ENCODE measurements around the gene RIMKLA. TPM values are rescaled to one million over a fixed set of nuclear protein-coding genes. Genes with fewer than 3 reads are reported as not detected.
A peak's percentile ranks its signal among the peaks of the same experiment; 100 is the strongest.

Gene RIMKLA
- total RNA-seq, 1 donor from 2014 or later, result 2.3 TPM

DNA sequence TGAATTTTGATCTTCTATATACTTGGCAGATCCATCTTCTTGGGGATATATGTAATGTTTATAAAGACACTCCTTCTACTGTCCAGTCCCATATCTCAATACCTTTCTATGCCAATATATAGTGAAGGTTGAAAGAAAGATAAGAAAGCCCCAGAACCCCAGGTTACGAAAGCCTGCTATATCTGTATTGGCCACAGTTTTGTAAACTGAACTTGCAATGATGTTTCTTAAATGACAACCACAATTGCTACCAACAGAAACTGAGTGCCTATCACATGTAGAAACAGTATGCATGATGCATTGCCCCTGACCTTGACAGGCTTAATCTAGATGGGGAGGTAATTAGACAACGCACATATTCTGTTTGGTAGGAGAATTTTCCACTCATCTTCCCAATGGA, 7.8 kb upstream of the RIMKLA start:
- Mint-ChIP-seq H3K36me3 (no peaks in the 10 kb centered on the region), H3K4me3 (no peak overlapping the region), H3K9me3 (no peaks in the 10 kb centered on the region), H3K4me1 (ENCODE audit: unreplicated experiment) (no peaks in the 10 kb centered on the region), H3K27ac (no peak overlapping the region), H3K27me3 (peaks cover 14% of the 10 kb centered on the region)
- no peak for DNase-seq (ENCODE audit: extremely low spot score, unreplicated experiment)
- TF ChIP-seq, protein P1, sequence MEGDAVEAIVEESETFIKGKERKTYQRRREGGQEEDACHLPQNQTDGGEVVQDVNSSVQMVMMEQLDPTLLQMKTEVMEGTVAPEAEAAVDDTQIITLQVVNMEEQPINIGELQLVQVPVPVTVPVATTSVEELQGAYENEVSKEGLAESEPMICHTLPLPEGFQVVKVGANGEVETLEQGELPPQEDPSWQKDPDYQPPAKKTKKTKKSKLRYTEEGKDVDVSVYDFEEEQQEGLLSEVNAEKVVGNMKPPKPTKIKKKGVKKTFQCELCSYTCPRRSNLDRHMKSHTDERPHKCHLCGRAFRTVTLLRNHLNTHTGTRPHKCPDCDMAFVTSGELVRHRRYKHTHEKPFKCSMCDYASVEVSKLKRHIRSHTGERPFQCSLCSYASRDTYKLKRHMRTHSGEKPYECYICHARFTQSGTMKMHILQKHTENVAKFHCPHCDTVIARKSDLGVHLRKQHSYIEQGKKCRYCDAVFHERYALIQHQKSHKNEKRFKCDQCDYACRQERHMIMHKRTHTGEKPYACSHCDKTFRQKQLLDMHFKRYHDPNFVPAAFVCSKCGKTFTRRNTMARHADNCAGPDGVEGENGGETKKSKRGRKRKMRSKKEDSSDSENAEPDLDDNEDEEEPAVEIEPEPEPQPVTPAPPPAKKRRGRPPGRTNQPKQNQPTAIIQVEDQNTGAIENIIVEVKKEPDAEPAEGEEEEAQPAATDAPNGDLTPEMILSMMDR (conservative IDR thresholded peaks at IDR 0.05), result no peak

DNA sequence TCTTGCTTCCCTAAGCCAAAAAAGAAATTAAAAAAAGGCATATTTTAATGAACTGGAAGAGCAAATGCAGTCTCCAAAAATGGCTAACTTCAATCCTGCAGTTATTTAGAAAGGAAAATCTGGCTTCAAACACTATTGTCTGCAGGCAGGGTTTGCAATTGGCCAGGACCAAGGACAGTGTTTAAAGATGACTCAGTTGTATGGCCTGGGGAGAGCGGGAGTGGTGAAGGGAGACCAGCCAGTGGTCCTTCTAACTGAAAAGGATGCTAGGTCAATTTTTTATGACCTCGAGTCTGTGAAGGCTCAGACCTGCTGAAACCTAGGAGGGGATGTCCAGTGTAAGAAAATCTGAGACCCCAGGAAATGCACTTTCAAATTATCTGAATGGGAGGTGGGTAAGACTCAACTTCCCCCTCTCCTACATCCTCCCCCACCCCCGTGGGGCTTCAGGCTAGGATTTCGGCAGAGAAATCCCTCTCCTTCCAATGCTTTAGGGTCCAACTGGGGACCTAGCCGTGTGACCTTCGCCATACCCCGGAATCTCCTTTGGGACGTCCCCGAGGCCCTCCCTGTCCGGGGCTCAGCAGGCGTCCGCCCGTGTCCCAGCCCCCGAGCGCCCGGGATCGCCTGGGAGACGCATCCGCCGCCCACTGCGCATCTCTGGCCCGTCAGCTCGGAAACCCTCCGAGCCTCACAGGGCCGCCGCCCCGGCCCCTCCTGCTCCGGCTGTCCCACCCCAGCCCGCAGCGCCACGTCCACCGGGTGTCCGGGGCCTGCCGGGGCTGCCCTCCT, 602 bp upstream of the RIMKLA start:
- peak; percentile 69 for DNase-seq (ENCODE audit: extremely low spot score, unreplicated experiment)
- Mint-ChIP-seq H3K27me3 (peaks cover 54% of the 10 kb centered on the region), H3K9me3 (no peaks in the 10 kb centered on the region), H3K27ac (no peak overlapping the region), H3K4me3 (peak overlapping the region; percentile 89), H3K36me3 (no peaks in the 10 kb centered on the region), H3K4me1 (ENCODE audit: unreplicated experiment) (no peaks in the 10 kb centered on the region)
- TF ChIP-seq, protein P1 (conservative IDR thresholded peaks at IDR 0.05), result no peak

DNA sequence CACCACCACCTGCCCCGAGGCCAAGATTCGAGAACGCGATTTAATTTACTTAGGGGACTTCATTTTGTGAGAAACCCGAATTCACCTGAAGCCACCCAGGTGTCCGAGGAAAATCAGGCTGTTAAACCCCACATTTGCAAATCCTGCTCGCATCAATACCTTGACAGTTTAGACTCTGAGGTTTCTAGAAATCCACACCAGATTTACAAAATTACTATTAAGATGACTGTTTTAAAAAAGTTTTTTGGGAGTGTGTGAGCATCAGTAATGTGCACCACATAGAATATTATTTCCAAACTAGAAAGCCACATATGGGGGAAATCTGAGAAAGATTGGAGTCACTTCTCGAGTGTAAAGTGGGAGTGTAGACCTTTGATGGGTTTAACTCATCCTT, 685 bp downstream of the RIMKLA start:
- DNase-seq (ENCODE audit: extremely low spot score, unreplicated experiment), result no peak
- Mint-ChIP-seq H3K36me3 (no peaks in the 10 kb centered on the region), H3K9me3 (no peaks in the 10 kb centered on the region), H3K27me3 (peaks cover 58% of the 10 kb centered on the region), H3K27ac (no peak overlapping the region), H3K4me1 (ENCODE audit: unreplicated experiment) (no peaks in the 10 kb centered on the region), H3K4me3 (peak overlapping the region; percentile 76)
- TF ChIP-seq, protein P1 (conservative IDR thresholded peaks at IDR 0.05), result no peak

DNA sequence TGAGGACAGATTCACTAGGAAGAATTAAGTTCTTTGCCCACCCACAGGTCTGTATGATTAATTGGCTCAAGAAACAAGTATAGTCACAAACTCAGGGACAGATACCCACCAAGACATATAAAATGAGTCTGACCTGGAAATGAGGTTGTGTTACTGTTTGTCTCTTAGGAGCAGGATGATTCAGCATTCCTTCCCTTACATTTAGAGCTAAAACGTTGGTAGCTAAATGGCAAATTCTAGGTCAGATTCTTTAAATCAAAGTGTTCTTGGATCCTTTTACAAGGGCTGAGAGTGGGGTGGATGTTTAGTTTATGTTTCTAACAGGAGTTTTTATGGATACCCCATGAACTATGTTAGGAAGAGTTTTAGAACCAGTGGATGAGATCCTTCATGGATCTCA, 4.7 kb downstream of the RIMKLA start:
- no peak for DNase-seq (ENCODE audit: extremely low spot score, unreplicated experiment)
- H3K9me3 Mint-ChIP-seq, result no peaks in the 10 kb centered on the region
- TF ChIP-seq, protein P1 (conservative IDR thresholded peaks at IDR 0.05), result no peak
- no peak overlapping the region for H3K4me3 Mint-ChIP-seq
- no peaks in the 10 kb centered on the region for H3K4me1 Mint-ChIP-seq (ENCODE audit: unreplicated experiment)
- H3K27ac Mint-ChIP-seq, result no peak overlapping the region
- peaks cover 37% of the 10 kb centered on the region for H3K27me3 Mint-ChIP-seq
- H3K36me3 Mint-ChIP-seq, result no peaks in the 10 kb centered on the region

DNA sequence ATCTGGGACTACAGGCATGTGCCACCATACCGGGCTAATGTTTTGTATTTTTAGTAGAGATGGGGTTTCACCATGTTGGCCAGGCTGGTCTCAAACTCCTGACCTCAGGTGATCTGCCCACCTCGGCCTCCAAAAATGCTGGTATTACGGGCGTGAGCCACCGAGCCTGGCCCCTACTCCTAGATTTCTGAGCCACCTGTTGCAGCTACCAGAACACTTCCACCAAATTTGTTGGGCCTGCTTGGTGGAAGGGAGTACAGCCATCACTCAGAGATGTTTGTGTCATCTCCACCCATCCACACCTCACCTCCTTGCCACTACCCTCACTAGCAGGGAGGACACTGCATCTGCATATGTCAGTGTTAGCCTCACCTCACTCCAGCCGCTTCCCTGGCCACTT, 5.5 kb downstream of the RIMKLA start:
- no peaks in the 10 kb centered on the region for H3K9me3 Mint-ChIP-seq
- H3K36me3 Mint-ChIP-seq, result no peaks in the 10 kb centered on the region
- DNase-seq (ENCODE audit: extremely low spot score, unreplicated experiment), result no peak
- no peak overlapping the region for H3K4me3 Mint-ChIP-seq
- H3K27me3 Mint-ChIP-seq, result peaks cover 37% of the 10 kb centered on the region
- TF ChIP-seq, protein P1 (conservative IDR thresholded peaks at IDR 0.05), result no peak
- no peak overlapping the region for H3K27ac Mint-ChIP-seq
- no peaks in the 10 kb centered on the region for H3K4me1 Mint-ChIP-seq (ENCODE audit: unreplicated experiment)
